Mucosa of gallbladder (tissue), 1 donor: Measurements from ENCODE around the gene RPS6KC1. TPM values are rescaled to one million over a fixed set of nuclear protein-coding genes. Genes with fewer than 3 reads are reported as not detected.
"Not testable (repeated sequence)": the region's sequence is repeated elsewhere in the genome, so short reads cannot be mapped to it uniquely, and the experiment has no call there.

Source experiments
- DNase-seq: peaks from one replicate; pipeline ENCODE4 v3.0.0-alpha.2; 2020; ENCODE audit warnings: low spot score
- total RNA-seq: library from RNA; stranded (reverse); gene quantifications from one replicate; pipeline ENCODE4 v1.2.1, GENCODE V29; 2021
- donor health status: DM: no; HTN: no; CAD: no.

Gene RPS6KC1
- total RNA-seq, 1 donor from 2014 or later = 16.1 TPM

- DNase-seq = no peak
Observed at GRCh38 chr1:213284626-213285025, 233.6 kb downstream of the RPS6KC1 start.

GRCh38 chr1:213286235-213286634 lies 235.2 kb downstream of the RPS6KC1 start:
- DNase-seq = no peak

GRCh38 chr1:213287987-213288386 lies 236.9 kb downstream of the RPS6KC1 start:
- DNase-seq = no peak

GRCh38 chr1:213291526-213291925 lies 240.5 kb downstream of the RPS6KC1 start:
- DNase-seq = no peak

- no peak for DNase-seq
Observed at GRCh38 chr1:213292614-213293013, 241.6 kb downstream of the RPS6KC1 start.

GRCh38 chr1:213295860-213296259 lies 244.8 kb downstream of the RPS6KC1 start:
- no peak for DNase-seq

GRCh38 chr1:213296558-213296957 lies 245.5 kb downstream of the RPS6KC1 start:
- no peak for DNase-seq

GRCh38 chr1:213297021-213297420 lies 246.0 kb downstream of the RPS6KC1 start:
- DNase-seq = no peak

GRCh38 chr1:213300433-213300832 lies 249.4 kb downstream of the RPS6KC1 start:
- no peak for DNase-seq

GRCh38 chr1:213301524-213301923 lies 250.5 kb downstream of the RPS6KC1 start:
- not testable (repeated sequence) for DNase-seq

GRCh38 chr1:213303286-213303685 lies 252.2 kb downstream of the RPS6KC1 start:
- DNase-seq = peak; percentile 28

- DNase-seq = no peak
Observed at GRCh38 chr1:213315571-213315970, 264.5 kb downstream of the RPS6KC1 start.

- DNase-seq = not testable (repeated sequence)
Observed at GRCh38 chr1:213318458-213318857, 267.4 kb downstream of the RPS6KC1 start.

- DNase-seq = no peak
Observed at GRCh38 chr1:213320191-213320870, 269.3 kb downstream of the RPS6KC1 start.

Other genes starting within 250 kb of the RPS6KC1 start
- gene SPATA45, start 203.6 kb upstream of the RPS6KC1 start, total RNA-seq = 0.60 TPM
- gene FLVCR1, start 193.0 kb upstream of the RPS6KC1 start, total RNA-seq = 9.4 TPM
- gene VASH2, start 100.7 kb upstream of the RPS6KC1 start, total RNA-seq = 0.92 TPM
- gene ANGEL2, start 35.4 kb upstream of the RPS6KC1 start, total RNA-seq = 30.0 TPM